H9 (cell line): ENCODE results near the gene PLCB1. TPM values are rescaled to one million over a fixed set of nuclear protein-coding genes. Genes with fewer than 3 reads are reported as not detected.

Experiments
- DNase-seq: peaks from one replicate; pipeline ENCODE4 v3.0.0-alpha.2; 2017
- H2AFZ ChIP-seq: one replicate; pipeline ENCODE4 v1.6.1; 2013; ENCODE audit warnings: mild to moderate bottlenecking, low read length, control low read depth, moderate library complexity
- H2AK5ac ChIP-seq: 2 replicates; pipeline ENCODE4 v1.6.1; 2013; ENCODE audit warnings: low read length, control low read depth, mixed read lengths; ENCODE audit not compliant: insufficient read length
- H2BK120ac ChIP-seq: one replicate; pipeline ENCODE4 v1.6.1; 2013; ENCODE audit warnings: low read depth, mild to moderate bottlenecking, low read length, control low read depth, inconsistent platforms; ENCODE audit not compliant: poor library complexity, severe bottlenecking
- H2BK12ac ChIP-seq: 2 replicates; pipeline ENCODE4 v1.6.1; 2013; ENCODE audit warnings: low read length, control low read depth, mixed read lengths, low read depth; ENCODE audit not compliant: insufficient read length
- H2BK15ac ChIP-seq: 2 replicates; pipeline ENCODE4 v1.6.1; 2013; ENCODE audit warnings: low read depth, low read length, control low read depth
- H2BK20ac ChIP-seq: one replicate; pipeline ENCODE4 v1.6.1; 2013; ENCODE audit warnings: low read depth, mild to moderate bottlenecking, low read length, control low read depth, inconsistent platforms; ENCODE audit not compliant: poor library complexity, severe bottlenecking
- H2BK5ac ChIP-seq: 2 replicates; pipeline ENCODE4 v1.6.1; 2013; ENCODE audit warnings: low read length, control low read depth, mixed read lengths; ENCODE audit not compliant: insufficient read length
- H3K14ac ChIP-seq: 2 replicates; pipeline ENCODE4 v1.6.1; 2013; ENCODE audit warnings: low read length, control low read depth; ENCODE audit not compliant: insufficient read depth
- H3K18ac ChIP-seq: 2 replicates; pipeline ENCODE4 v1.6.1; 2013; ENCODE audit warnings: low read depth, mild to moderate bottlenecking, mixed read lengths, low read length, control low read depth; ENCODE audit not compliant: insufficient read length
- H3K23ac ChIP-seq: 2 replicates; pipeline ENCODE4 v1.6.1; 2013; ENCODE audit warnings: low read length, control low read depth, mixed read lengths, low read depth; ENCODE audit not compliant: insufficient read length
- H3K23me2 ChIP-seq: 2 replicates; pipeline ENCODE4 v1.6.1; 2013; ENCODE audit warnings: low read depth, mild to moderate bottlenecking, mixed read lengths, low read length, control low read depth; ENCODE audit not compliant: insufficient read length, poor library complexity, severe bottlenecking
- H3K27ac ChIP-seq: 2 replicates; pipeline ENCODE4 v1.5.1; 2013; ENCODE audit warnings: low read length, control low read depth, mixed read lengths, low read depth; ENCODE audit not compliant: insufficient read length
- H3K27me3 ChIP-seq: 2 replicates; pipeline ENCODE4 v1.6.1; 2013; ENCODE audit warnings: low read length, control low read depth, inconsistent platforms; ENCODE audit not compliant: insufficient read depth
- H3K4ac ChIP-seq: 2 replicates; pipeline ENCODE4 v1.6.1; 2013; ENCODE audit warnings: low read depth, mild to moderate bottlenecking, control low read depth, inconsistent platforms, low read length, moderate library complexity
- H3K4me1 ChIP-seq: 2 replicates; pipeline ENCODE4 v1.6.1; 2013; ENCODE audit warnings: low read length, control low read depth, inconsistent platforms; ENCODE audit not compliant: insufficient read depth
- H3K4me2 ChIP-seq: 2 replicates; pipeline ENCODE4 v1.6.1; 2013; ENCODE audit warnings: low read length, control low read depth, mixed read lengths; ENCODE audit not compliant: insufficient read length, insufficient read depth
- H3K56ac ChIP-seq: 2 replicates; pipeline ENCODE4 v1.6.1; 2013; ENCODE audit warnings: low read depth, mild to moderate bottlenecking, mixed read lengths, low read length, control low read depth; ENCODE audit not compliant: insufficient read length
- H3K79me1 ChIP-seq: 2 replicates; pipeline ENCODE4 v1.6.1; 2013; ENCODE audit warnings: low read depth, mild to moderate bottlenecking, moderate library complexity, low read length, control low read depth, inconsistent platforms; ENCODE audit not compliant: insufficient read depth, poor library complexity, severe bottlenecking
- H3K79me2 ChIP-seq: 2 replicates; pipeline ENCODE4 v1.6.1; 2013; ENCODE audit warnings: low read length, control low read depth, inconsistent platforms; ENCODE audit not compliant: insufficient read depth
- H3K9ac ChIP-seq: 2 replicates; pipeline ENCODE4 v1.6.1; 2013; ENCODE audit warnings: low read length, control low read depth, mixed read lengths; ENCODE audit not compliant: insufficient read length; ENCODE audit errors: extremely low read depth
- H3K9me3 ChIP-seq: one replicate; pipeline ENCODE4 v1.6.1; 2013; ENCODE audit warnings: low read depth, low read length, inconsistent platforms; ENCODE audit not compliant: control insufficient read depth
- H3T11ph ChIP-seq: one replicate; pipeline ENCODE4 v1.6.1; 2013; ENCODE audit warnings: mild to moderate bottlenecking, low read length, control low read depth, inconsistent platforms
- H4K20me1 ChIP-seq: one replicate; pipeline ENCODE4 v1.6.1; 2013; ENCODE audit not compliant: control insufficient read depth, insufficient read length, insufficient read depth
- H4K5ac ChIP-seq: 2 replicates; pipeline ENCODE4 v1.6.1; 2013; ENCODE audit warnings: low read depth, mild to moderate bottlenecking, mixed read lengths, low read length, control low read depth; ENCODE audit not compliant: insufficient read length
- H4K8ac ChIP-seq: replicated peaks from 2 replicates; pipeline ENCODE4 v1.6.1; 2013; ENCODE audit warnings: low read length, control low read depth, mixed read lengths, low read depth; ENCODE audit not compliant: insufficient read length
- H4K91ac ChIP-seq: 2 replicates; pipeline ENCODE4 v1.6.1; 2013; ENCODE audit warnings: low read depth, mild to moderate bottlenecking, moderate library complexity, mixed read lengths, low read length, control low read depth; ENCODE audit not compliant: insufficient read length
- H3K27ac Mint-ChIP-seq, 3 experiments: 2 replicates in 2 of 3; 3 replicates in 1 of 3; pipeline ENCODE4 v1.8.0; 2020 to 2021; ENCODE audit warnings: mixed read lengths in 3 of 3, mild to moderate bottlenecking in 1 of 3, moderate library complexity in 1 of 3
- H3K27me3 Mint-ChIP-seq: 2 replicates; pipeline ENCODE4 v1.8.0; 2021; ENCODE audit warnings: low read depth, mild to moderate bottlenecking, moderate library complexity, mixed read lengths
- H3K36me3 Mint-ChIP-seq, 3 experiments: 2 replicates in 2 of 3; 3 replicates in 1 of 3; pipeline ENCODE4 v1.8.0; 2020 to 2021; ENCODE audit warnings: low read depth in 3 of 3, mixed read lengths in 3 of 3; ENCODE audit not compliant: insufficient read depth in 1 of 3
- H3K4me1 Mint-ChIP-seq, 2 experiments: 2 replicates each; pipeline ENCODE4 v1.8.0; 2020; ENCODE audit warnings: mixed read lengths in 2 of 2
- H3K4me3 Mint-ChIP-seq, 2 experiments: 2 replicates in 1 of 2; 3 replicates in 1 of 2; pipeline ENCODE4 v1.8.0; 2020 to 2021; ENCODE audit warnings: mild to moderate bottlenecking in 2 of 2, mixed read lengths in 2 of 2, moderate library complexity in 1 of 2
- H3K9me3 Mint-ChIP-seq, 2 experiments: 2 replicates in 1 of 2; 3 replicates in 1 of 2; pipeline ENCODE4 v1.8.0; 2020; ENCODE audit warnings: mild to moderate bottlenecking in 2 of 2, mixed read lengths in 2 of 2, moderate library complexity in 1 of 2
- CTCF ChIP-seq: fragments of 200-600 bp; sonication (generic); conservative IDR thresholded peaks from 3 replicates; pipeline ENCODE4 v1.8.0; 2021; ENCODE audit warnings: antibody characterized with exemption, mild to moderate bottlenecking
- WGBS: extraction: QIAGEN DNeasy Blood & Tissue Kit; methylation state at CpG from one replicate; pipeline ENCODE4 v1.1.7; 2013; ENCODE audit warnings: missing lambda C conversion rate, low lambda C conversion rate, mixed read lengths; ENCODE audit not compliant: insufficient read length; ENCODE audit errors: extremely low coverage; 5-methylcytosine and 5-hydroxymethylcytosine counted together
- total RNA-seq: library from RNA; stranded (reverse); gene quantifications from 2 replicates; pipeline ENCODE4 v1.2.1, GENCODE V29; 2021

The PLCB1 gene
- total RNA-seq, 1 experiment from 2014 or later: 11.5 TPM

GRCh38 chr20:8849990-8850389 lies 717.9 kb downstream of the PLCB1 start:
- no peak overlapping the region for H4K8ac ChIP-seq
- no peak overlapping the region for H4K91ac ChIP-seq
- no peak overlapping the region for H3K14ac ChIP-seq
- Mint-ChIP-seq H3K27ac (no peak overlapping the region), H3K27me3 (no peaks in the 10 kb centered on the region), H3K9me3 (no peaks in the 10 kb centered on the region), H3K4me1 (peaks cover 4 to 7% of the 10 kb centered on the region in 2 experiments), H3K36me3 (no peaks in the 10 kb centered on the region), H3K4me3 (no peak overlapping the region)
- no peak overlapping the region for H2AFZ ChIP-seq
- peaks cover 2% of the 10 kb centered on the region; the same call in 1 of the 2 replicates for H3K4me1 ChIP-seq
- no peak overlapping the region for H3K4ac ChIP-seq
- no peak overlapping the region for H4K5ac ChIP-seq
- no CpG with 5 or more reads among the region's 7 CpGs for WGBS
- no peak overlapping the region for H3K9ac ChIP-seq
- no peak overlapping the region for H2BK5ac ChIP-seq
- H3K56ac ChIP-seq: no peak overlapping the region
- H2BK15ac ChIP-seq: no peak overlapping the region
- no peak for DNase-seq
- no peak overlapping the region for H2BK20ac ChIP-seq
- H3K9me3 ChIP-seq: no peaks in the 10 kb centered on the region
- H4K20me1 ChIP-seq: no peaks in the 10 kb centered on the region
- H2AK5ac ChIP-seq: no peak overlapping the region
- H3T11ph ChIP-seq: no peak overlapping the region
- no peak overlapping the region for H3K27ac ChIP-seq
- H2BK12ac ChIP-seq: no peak overlapping the region
- no peak overlapping the region for H2BK120ac ChIP-seq
- no peak overlapping the region for H3K18ac ChIP-seq
- H3K23ac ChIP-seq: no peak overlapping the region
- H3K79me1 ChIP-seq: no peaks in the 10 kb centered on the region
- H3K27me3 ChIP-seq: no peaks in the 10 kb centered on the region
- no peak overlapping the region for H3K4me2 ChIP-seq
- no peaks in the 10 kb centered on the region for H3K79me2 ChIP-seq
- no peak for TF ChIP-seq CTCF
- H3K23me2 ChIP-seq: no peaks in the 10 kb centered on the region
